CD4-positive, CD25-positive, alpha-beta regulatory T cell (primary cell): Measurements from ENCODE around the gene BRINP2. TPM values are rescaled to one million over a fixed set of nuclear protein-coding genes. Genes with fewer than 3 reads are reported as not detected.

Source experiments
- ATAC-seq, 2 donors: fragments of 150-1000 bp; cut with Tn5 transposase; one replicate each; pipeline ENCODE4 v1.10.0; 2021; ENCODE audit warnings: low read depth in 2 of 2, moderate number of reproducible peaks in 2 of 2, moderate library complexity in 1 of 2
- DNase-seq, 3 donors: peaks; one replicate each; pipeline versions ENCODE4 v3.0.0 to v3.0.0-alpha.2; 2012 to 2022; ENCODE audit warnings: mixed read lengths in 1 of 3
- H3K27ac ChIP-seq: one replicate; pipeline ENCODE4 v1.7.0; 2013; ENCODE audit warnings: mild to moderate bottlenecking, low read length; ENCODE audit not compliant: insufficient read depth, poor library complexity, severe bottlenecking
- H3K27me3 ChIP-seq: one replicate; pipeline ENCODE4 v1.7.0; 2013; ENCODE audit warnings: low read length; ENCODE audit not compliant: control insufficient read depth, insufficient read depth
- H3K36me3 ChIP-seq: one replicate; pipeline ENCODE4 v1.7.0; 2013; ENCODE audit warnings: mild to moderate bottlenecking, low read length, moderate library complexity; ENCODE audit not compliant: control insufficient read depth, insufficient read depth
- H3K4me1 ChIP-seq: 2 replicates; pipeline ENCODE4 v1.7.0; 2013; ENCODE audit warnings: mild to moderate bottlenecking, low read length; ENCODE audit not compliant: insufficient read depth, control insufficient read depth, poor library complexity, severe bottlenecking
- H3K4me3 ChIP-seq: one replicate; pipeline ENCODE4 v1.7.0; 2013; ENCODE audit warnings: low read depth, mild to moderate bottlenecking, low read length, moderate library complexity
- H3K9me3 ChIP-seq, 2 experiments: 1 replicate in 1 of 2; 2 replicates in 1 of 2; pipeline ENCODE4 v1.7.0; 2013; ENCODE audit warnings: low read length in 2 of 2, mild to moderate bottlenecking in 1 of 2, moderate library complexity in 1 of 2; ENCODE audit not compliant: control insufficient read depth in 2 of 2
- H3K27ac Mint-ChIP-seq, 3 donors: one replicate each; pipeline ENCODE4 v1.8.0; 2020 to 2022; ENCODE audit warnings: mild to moderate bottlenecking in 3 of 3, mixed read lengths in 3 of 3, moderate library complexity in 2 of 3
- H3K27me3 Mint-ChIP-seq: one replicate; pipeline ENCODE4 v1.8.0; 2022; ENCODE audit warnings: mild to moderate bottlenecking, mixed read lengths
- H3K36me3 Mint-ChIP-seq: one replicate; pipeline ENCODE4 v1.8.0; 2020; ENCODE audit warnings: mixed read lengths
- H3K4me1 Mint-ChIP-seq, 4 donors: one replicate each; pipeline ENCODE4 v1.8.0; 2020 to 2022; ENCODE audit warnings: mixed read lengths in 4 of 4, mild to moderate bottlenecking in 1 of 4
- H3K4me3 Mint-ChIP-seq, 4 donors: one replicate each; pipeline ENCODE4 v1.8.0; 2020 to 2022; ENCODE audit warnings: mild to moderate bottlenecking in 4 of 4, mixed read lengths in 4 of 4, moderate library complexity in 3 of 4
- H3K9me3 Mint-ChIP-seq, 7 donors: one replicate each; pipeline ENCODE4 v1.8.0; 2020 to 2022; ENCODE audit warnings: mixed read lengths in 7 of 7, mild to moderate bottlenecking in 3 of 7, moderate library complexity in 2 of 7
- polyA plus RNA-seq, 4 donors: library from polyadenylated mRNA; unstranded; fragments of 300-500 nt; fragmentation: Illumina TruSeq; gene quantifications; one replicate each; pipeline ENCODE4 v1.2.3, GENCODE V29; 2021
- total RNA-seq: library from RNA; stranded (reverse); gene quantifications from one replicate; pipeline ENCODE4 v1.2.3, GENCODE V29; 2022

BRINP2 gene
- total and polyA plus RNA-seq, 5 donors from 2014 or later: not detected

GRCh38 chr1:177257128-177257527 is 86.4 kb downstream of the BRINP2 start:
- peaks cover 0 to 8% (median 0%) of the 10 kb centered on the region in 7 donors for H3K9me3 Mint-ChIP-seq
- H3K27ac ChIP-seq: no peak overlapping the region
- H3K4me1 ChIP-seq: no peaks in the 10 kb centered on the region
- no peaks in the 10 kb centered on the region for H3K9me3 ChIP-seq
- no peak overlapping the region for H3K4me3 Mint-ChIP-seq
- no peak overlapping the region for H3K27ac Mint-ChIP-seq
- no peaks in the 10 kb centered on the region for H3K27me3 ChIP-seq
- ATAC-seq (no peak), DNase-seq (no peak)
- no peaks in the 10 kb centered on the region for H3K36me3 Mint-ChIP-seq
- no peak overlapping the region for H3K4me3 ChIP-seq
- H3K36me3 ChIP-seq: no peaks in the 10 kb centered on the region
- no peaks in the 10 kb centered on the region for H3K4me1 Mint-ChIP-seq
- no peaks in the 10 kb centered on the region for H3K27me3 Mint-ChIP-seq

GRCh38 chr1:177257576-177257975 is 86.8 kb downstream of the BRINP2 start:
- no peak for ATAC-seq
- no peak for DNase-seq
- no peaks in the 10 kb centered on the region for H3K36me3 Mint-ChIP-seq
- H3K27ac Mint-ChIP-seq: no peak overlapping the region
- no peak overlapping the region for H3K27ac ChIP-seq
- no peak overlapping the region for H3K4me3 ChIP-seq
- no peaks in the 10 kb centered on the region for H3K27me3 ChIP-seq
- no peaks in the 10 kb centered on the region for H3K36me3 ChIP-seq
- H3K9me3 ChIP-seq: no peaks in the 10 kb centered on the region
- H3K9me3 Mint-ChIP-seq: peaks cover 0 to 8% (median 0%) of the 10 kb centered on the region in 7 donors
- H3K27me3 Mint-ChIP-seq: no peaks in the 10 kb centered on the region
- H3K4me1 Mint-ChIP-seq: no peaks in the 10 kb centered on the region
- no peaks in the 10 kb centered on the region for H3K4me1 ChIP-seq
- H3K4me3 Mint-ChIP-seq: no peak overlapping the region

- no peak overlapping the region for H3K27ac Mint-ChIP-seq
Measured at GRCh38 chr1:177270863-177271262, 100.1 kb downstream of the BRINP2 start.

GRCh38 chr1:177273141-177273540 is 102.4 kb downstream of the BRINP2 start:
- no peaks in the 10 kb centered on the region for H3K9me3 ChIP-seq
- ATAC-seq (no peak), DNase-seq (no peak)
- peaks cover 0 to 8% (median 4%) of the 10 kb centered on the region in 7 donors for H3K9me3 Mint-ChIP-seq
- H3K36me3 Mint-ChIP-seq: no peaks in the 10 kb centered on the region
- H3K36me3 ChIP-seq: no peaks in the 10 kb centered on the region
- no peaks in the 10 kb centered on the region for H3K27me3 Mint-ChIP-seq
- no peaks in the 10 kb centered on the region for H3K27me3 ChIP-seq
- no peak overlapping the region for H3K4me3 Mint-ChIP-seq
- H3K4me3 ChIP-seq: no peak overlapping the region
- no peaks in the 10 kb centered on the region for H3K4me1 ChIP-seq
- no peak overlapping the region for H3K27ac ChIP-seq
- H3K27ac Mint-ChIP-seq: no peak overlapping the region
- H3K4me1 Mint-ChIP-seq: no peaks in the 10 kb centered on the region

More at GRCh38 chr1:177270863-177271262, 100.1 kb downstream of the BRINP2 start:
- no peaks in the 10 kb centered on the region for H3K4me1 Mint-ChIP-seq
- H3K9me3 Mint-ChIP-seq: peaks cover 0 to 5% (median 2%) of the 10 kb centered on the region in 7 donors
- H3K36me3 ChIP-seq: no peaks in the 10 kb centered on the region
- H3K4me3 Mint-ChIP-seq: no peak overlapping the region
- no peaks in the 10 kb centered on the region for H3K27me3 ChIP-seq
- no peaks in the 10 kb centered on the region for H3K27me3 Mint-ChIP-seq
- H3K9me3 ChIP-seq: no peaks in the 10 kb centered on the region
- H3K27ac ChIP-seq: no peak overlapping the region
- no peaks in the 10 kb centered on the region for H3K4me1 ChIP-seq
- no peaks in the 10 kb centered on the region for H3K36me3 Mint-ChIP-seq
- ATAC-seq (no peak), DNase-seq (no peak)
- H3K4me3 ChIP-seq: no peak overlapping the region

- Histone ChIP-seq H3K4me1 (no peaks in the 10 kb centered on the region), H3K27ac (no peak overlapping the region), H3K9me3 (no peaks in the 10 kb centered on the region), H3K27me3 (no peaks in the 10 kb centered on the region), H3K4me3 (no peak overlapping the region), H3K36me3 (no peaks in the 10 kb centered on the region)
- Mint-ChIP-seq H3K4me3 (no peak overlapping the region), H3K27ac (no peak overlapping the region), H3K9me3 (peaks cover 0 to 7% (median 4%) of the 10 kb centered on the region in 7 donors), H3K4me1 (no peaks in the 10 kb centered on the region), H3K27me3 (no peaks in the 10 kb centered on the region), H3K36me3 (no peaks in the 10 kb centered on the region)
- DNase-seq: no peak
- ATAC-seq: no peak
Measured at GRCh38 chr1:177274687-177275211, 104.0 kb downstream of the BRINP2 start.

GRCh38 chr1:177275736-177276135 is 105.0 kb downstream of the BRINP2 start:
- no peak overlapping the region for H3K4me3 ChIP-seq
- H3K27me3 ChIP-seq: no peaks in the 10 kb centered on the region
- DNase-seq (no peak), ATAC-seq (no peak)
- no peaks in the 10 kb centered on the region for H3K27me3 Mint-ChIP-seq
- no peaks in the 10 kb centered on the region for H3K36me3 ChIP-seq
- no peak overlapping the region for H3K27ac ChIP-seq
- no peaks in the 10 kb centered on the region for H3K4me1 Mint-ChIP-seq
- H3K27ac Mint-ChIP-seq: no peak overlapping the region
- no peak overlapping the region for H3K4me3 Mint-ChIP-seq
- H3K36me3 Mint-ChIP-seq: no peaks in the 10 kb centered on the region
- H3K9me3 ChIP-seq: no peaks in the 10 kb centered on the region
- no peaks in the 10 kb centered on the region for H3K4me1 ChIP-seq
- H3K9me3 Mint-ChIP-seq: peaks cover 0 to 9% (median 4%) of the 10 kb centered on the region in 7 donors

- Histone ChIP-seq H3K9me3 (no peaks in the 10 kb centered on the region), H3K27me3 (no peaks in the 10 kb centered on the region), H3K36me3 (no peaks in the 10 kb centered on the region), H3K27ac (no peak overlapping the region), H3K4me1 (no peaks in the 10 kb centered on the region), H3K4me3 (no peak overlapping the region)
- no peak for ATAC-seq
- Mint-ChIP-seq H3K4me1 (no peaks in the 10 kb centered on the region), H3K9me3 (peaks cover 0 to 7% (median 3%) of the 10 kb centered on the region in 7 donors), H3K27me3 (no peaks in the 10 kb centered on the region), H3K27ac (no peak overlapping the region), H3K4me3 (no peak overlapping the region), H3K36me3 (no peaks in the 10 kb centered on the region)
- DNase-seq: no peak
Measured at GRCh38 chr1:177278626-177279390, 108.0 kb downstream of the BRINP2 start.

- ATAC-seq: no peak
- no peak overlapping the region for H3K4me3 Mint-ChIP-seq
- H3K9me3 ChIP-seq: no peaks in the 10 kb centered on the region
Measured at GRCh38 chr1:177281901-177282300, 111.1 kb downstream of the BRINP2 start.

More at GRCh38 chr1:177281901-177282300, 111.1 kb downstream of the BRINP2 start:
- Histone ChIP-seq H3K4me1 (no peaks in the 10 kb centered on the region), H3K27ac (no peak overlapping the region), H3K4me3 (no peak overlapping the region), H3K36me3 (no peaks in the 10 kb centered on the region), H3K27me3 (no peaks in the 10 kb centered on the region)
- H3K36me3 Mint-ChIP-seq: no peaks in the 10 kb centered on the region
- no peaks in the 10 kb centered on the region for H3K4me1 Mint-ChIP-seq
- no peaks in the 10 kb centered on the region for H3K27me3 Mint-ChIP-seq
- H3K9me3 Mint-ChIP-seq: peaks cover 0 to 7% (median 2%) of the 10 kb centered on the region in 7 donors
- no peak for DNase-seq
- H3K27ac Mint-ChIP-seq: no peak overlapping the region
